ENCODE measurements around the gene AMMECR1.

The AMMECR1 gene

DNA sequence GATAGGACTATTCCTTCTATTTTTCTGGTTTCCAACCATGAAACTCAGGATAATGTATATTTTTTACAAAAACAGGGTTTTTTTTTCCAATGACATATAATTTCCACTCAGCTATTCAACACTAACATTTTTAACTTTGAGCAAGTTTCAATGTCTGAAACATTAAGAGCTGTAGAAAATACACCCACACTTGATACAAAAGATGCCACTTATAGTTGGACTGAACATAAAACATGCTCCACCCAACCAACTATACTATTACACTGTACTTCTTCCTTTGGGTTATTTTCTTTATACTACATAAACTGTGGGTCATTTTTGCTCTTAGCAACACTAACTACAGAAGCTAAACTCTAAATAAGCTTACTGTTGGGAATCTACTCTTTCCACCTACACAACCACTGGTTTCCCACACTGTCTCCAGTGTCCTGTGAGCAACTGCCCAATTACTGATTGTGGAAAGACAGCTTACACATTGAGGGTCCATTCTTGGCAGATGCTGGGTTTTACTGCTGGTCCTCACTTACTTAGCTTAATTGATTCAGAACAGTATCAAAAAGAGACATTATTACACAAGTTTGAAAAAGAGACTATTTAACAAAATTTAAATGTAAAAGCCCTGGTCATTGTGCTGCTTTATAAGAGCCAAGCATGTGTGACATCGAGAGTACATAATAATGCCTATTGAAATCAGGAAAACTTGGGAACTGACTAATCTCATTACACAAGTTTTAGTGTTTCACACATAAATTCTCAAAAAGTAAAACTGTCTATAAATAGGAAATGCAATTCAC, 6.3 kb downstream of the AMMECR1 start:
- DNase-seq (ENCODE audit: low spot score) = no peak

DNA sequence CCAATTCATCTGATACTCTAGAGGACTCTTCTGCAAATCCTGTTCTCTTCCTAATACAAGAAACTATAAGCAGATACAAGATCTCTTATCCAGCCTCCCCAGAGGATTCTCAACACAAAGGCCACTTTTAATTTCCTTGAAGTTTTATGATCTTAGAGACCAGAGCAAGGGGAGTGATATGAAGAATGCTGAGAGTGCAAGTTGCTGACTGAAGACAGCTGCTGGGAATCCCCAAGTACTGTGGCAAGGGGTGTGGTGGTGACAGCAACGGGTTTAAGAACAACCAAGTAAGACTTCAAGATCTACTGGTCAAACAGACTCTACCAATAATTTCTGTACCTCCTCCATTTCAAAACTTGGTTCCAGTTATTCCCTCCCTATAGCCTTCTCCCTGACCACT, 7.0 kb downstream of the AMMECR1 start:
- DNase-seq (ENCODE audit: low spot score) = no peak

DNA sequence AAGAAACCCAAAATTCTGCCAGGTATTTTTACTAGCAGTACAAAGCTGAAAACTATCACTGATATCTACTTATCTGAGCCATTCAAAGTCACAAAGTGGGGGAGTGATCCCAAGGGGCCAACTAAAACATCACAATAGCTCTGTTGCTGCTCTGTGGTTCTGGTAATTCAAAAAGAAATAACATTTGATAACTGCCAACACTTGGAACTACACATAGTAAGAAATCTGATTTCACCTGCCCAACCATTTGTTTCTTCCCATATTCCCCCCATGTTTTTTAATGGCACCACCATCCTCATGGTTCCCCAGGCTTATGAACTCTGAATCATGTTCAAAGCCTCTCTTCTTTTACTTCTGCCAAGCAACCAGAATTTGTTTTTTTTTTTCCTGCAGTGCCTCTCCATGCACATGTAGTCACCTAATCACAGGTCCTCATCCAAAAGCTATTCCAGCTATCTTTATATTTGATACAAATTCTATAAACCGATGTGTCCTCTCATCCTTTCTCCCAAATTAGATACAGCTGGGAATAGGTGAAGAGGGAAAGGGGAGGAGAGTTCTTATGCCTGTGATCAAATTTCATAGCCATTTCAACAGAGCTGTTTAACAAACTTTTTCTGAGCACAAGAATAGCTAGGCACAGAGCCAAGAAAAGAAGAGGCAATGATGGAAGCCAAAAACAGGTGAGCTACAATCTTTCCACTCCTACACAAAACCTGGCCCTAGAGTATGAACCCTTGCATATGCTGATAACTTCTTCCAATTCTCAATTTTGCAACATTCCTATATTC, 7.7 kb downstream of the AMMECR1 start:
- DNase-seq (ENCODE audit: low spot score) = no peak

DNA sequence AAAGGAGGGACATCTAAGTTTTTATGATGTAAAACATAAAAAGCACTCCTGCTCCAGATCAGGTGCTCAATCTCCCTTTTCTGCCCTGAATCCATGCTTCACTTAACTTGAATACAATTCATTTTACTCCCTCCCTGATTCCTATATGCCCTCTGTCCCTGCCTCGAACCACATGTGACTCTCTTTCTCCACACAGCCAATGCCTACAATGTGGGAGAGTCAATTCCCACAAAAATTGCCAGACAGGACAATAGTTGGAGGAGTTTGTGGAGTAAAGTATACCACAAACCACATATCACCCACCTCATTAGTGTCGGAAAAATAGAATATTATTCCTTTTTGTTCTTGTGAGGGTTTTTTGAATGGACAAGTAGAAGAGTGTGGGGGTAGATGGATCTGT, 9.7 kb downstream of the AMMECR1 start:
- DNase-seq (ENCODE audit: low spot score) = no peak

DNA sequence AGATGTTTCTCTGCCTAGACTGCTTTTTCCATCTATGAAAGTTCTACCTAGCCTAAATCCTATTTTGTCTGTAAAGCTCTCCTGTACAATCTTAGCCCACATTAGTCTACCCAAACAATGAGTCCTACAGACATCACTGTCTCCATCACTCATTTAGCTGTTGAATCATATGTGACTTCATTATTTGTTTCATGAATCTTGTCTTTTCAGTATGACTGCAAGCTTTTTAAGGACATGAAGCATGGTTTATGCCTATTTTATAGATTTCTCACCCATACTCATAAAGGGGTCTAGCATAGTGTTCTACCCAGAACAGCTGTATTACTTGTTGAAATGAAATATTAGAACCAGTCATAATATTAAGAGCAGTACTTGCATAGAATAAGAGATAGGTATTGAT, 13.0 kb downstream of the AMMECR1 start:
- DNase-seq (ENCODE audit: low spot score) = no peak

DNA sequence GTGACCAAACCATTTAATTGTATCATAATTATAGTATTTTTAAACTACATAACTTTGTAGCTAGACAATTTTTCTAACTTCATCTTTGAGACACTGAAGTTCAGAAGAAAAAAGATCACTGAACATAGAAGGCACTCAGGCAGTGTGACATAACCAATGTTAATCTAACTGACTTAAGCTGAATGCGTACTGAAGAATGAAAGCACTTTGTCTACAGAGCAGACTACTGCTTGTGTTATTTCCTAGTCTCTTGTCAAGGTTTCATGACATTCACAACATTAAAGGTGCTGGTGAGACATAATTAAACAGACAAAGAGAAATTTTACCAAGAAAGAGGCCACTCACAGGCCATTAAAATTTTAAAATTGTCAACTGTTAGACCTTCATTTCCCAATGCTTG, 13.5 kb downstream of the AMMECR1 start:
- no peak for DNase-seq (ENCODE audit: low spot score)

DNA sequence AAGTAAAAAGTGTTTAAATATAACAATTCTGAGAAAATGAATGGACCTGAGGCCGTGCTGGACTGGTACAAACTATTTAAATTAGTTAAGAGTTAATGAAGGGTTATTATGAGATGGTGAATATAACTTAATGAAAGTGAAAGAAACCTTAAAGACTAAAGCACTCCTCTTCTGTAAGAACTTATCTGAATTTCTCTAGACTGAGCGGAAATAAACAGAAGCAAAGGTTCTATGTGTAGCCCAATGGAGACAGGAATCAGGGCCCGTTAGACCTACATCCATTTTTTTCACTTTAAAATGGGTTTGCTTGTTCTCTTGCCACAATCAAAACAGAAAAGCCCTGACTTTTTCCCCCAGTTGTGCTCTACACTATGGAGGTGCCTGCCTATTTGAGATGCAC, 14.9 kb downstream of the AMMECR1 start:
- DNase-seq (ENCODE audit: low spot score) = no peak

DNA sequence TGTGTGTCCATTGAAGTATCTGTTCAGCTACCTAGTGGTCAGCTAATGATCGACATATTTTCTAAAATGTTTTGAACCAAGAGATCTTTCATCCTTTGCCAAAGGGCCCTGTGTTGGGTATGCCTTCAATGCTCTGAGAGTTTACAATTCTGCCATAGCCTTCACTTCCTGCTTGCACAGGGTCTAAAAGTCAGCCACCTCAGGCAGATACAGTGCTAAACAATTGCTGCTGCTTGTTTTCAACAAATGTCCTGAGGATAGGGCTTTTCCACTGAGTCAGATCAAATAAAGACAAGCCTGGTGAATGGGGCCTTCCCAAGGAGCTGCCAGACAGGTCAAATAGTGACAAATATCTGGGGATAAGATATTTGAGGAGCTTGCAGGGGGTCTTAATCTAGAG, 16.7 kb downstream of the AMMECR1 start:
- no peak for DNase-seq (ENCODE audit: low spot score)

DNA sequence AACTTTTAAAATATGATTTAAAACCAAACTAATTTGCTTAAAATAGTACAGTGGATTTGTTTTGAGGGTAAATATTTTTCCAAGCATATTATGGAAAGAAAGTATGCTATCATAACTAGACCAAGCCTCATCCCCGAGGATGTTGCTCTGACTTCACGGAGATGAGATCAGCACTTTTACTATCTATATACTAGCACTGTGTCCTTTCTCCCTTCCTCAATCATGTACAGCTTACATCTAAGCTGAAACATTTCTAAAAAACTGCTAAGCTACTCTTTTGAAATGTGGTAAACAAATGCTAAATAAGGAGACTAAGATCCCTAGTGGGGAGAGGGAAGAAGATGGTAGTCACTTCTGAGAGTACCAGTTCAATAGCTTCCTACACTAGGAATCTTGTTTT, 23.8 kb downstream of the AMMECR1 start:
- no peak for DNase-seq (ENCODE audit: low spot score)

DNA sequence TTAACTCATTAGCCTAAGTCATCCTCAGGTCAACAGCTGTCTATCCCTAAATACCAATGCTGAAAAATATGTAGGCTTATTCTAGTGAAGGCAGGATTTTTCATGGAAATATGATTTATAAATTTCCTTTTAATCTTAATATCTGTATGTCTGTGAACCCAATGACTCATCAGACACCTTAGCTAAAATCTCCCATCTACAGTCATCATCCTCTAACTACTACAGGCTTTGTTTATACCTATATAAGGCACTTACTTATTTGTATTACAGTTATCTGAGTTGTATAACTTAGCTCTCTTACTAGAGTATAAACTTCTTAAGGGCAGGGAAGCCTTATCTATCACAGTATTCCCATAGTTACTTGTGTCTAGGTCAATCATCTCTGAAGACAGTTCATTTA, 24.2 kb downstream of the AMMECR1 start:
- no peak for DNase-seq (ENCODE audit: low spot score)

DNA sequence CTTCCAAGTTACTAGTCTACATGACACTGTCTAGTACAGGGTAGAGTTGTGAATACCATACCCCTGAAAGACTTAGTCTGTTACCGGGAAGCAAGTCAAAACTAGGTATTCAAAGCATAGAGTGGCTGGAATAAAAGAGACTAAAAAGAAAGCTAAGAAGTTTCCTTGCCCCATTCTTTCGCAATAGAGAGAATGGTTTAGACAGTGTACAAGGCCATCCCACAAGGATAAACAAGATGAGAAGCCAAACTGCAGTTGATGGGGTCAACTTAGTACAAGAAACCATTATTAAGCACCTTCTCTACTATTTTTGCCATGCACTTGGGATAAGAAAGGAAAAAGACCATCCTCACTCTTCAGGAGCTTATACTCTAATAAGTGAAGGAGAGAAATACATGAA, 30.3 kb downstream of the AMMECR1 start:
- no peak for DNase-seq (ENCODE audit: low spot score)

DNA sequence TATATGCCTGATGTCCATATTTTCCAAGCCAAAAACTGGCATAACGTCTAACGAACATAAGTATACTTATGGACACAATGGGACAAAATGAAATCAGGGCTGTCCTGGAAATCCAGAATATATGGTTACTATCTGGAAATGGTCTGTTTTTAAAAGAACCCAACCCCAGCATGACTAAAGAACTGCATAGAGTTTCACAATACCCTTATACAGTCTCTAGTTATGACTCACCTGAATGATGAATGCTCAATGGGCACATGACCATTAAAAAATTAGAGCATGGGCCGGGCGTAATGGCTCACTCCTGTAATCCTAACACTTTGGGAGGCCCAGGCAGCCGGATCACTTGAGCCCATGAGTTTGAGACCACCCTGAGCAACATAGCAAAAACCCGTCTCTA, 31.8 kb downstream of the AMMECR1 start:
- DNase-seq (ENCODE audit: low spot score) = peak; percentile 84

DNA sequence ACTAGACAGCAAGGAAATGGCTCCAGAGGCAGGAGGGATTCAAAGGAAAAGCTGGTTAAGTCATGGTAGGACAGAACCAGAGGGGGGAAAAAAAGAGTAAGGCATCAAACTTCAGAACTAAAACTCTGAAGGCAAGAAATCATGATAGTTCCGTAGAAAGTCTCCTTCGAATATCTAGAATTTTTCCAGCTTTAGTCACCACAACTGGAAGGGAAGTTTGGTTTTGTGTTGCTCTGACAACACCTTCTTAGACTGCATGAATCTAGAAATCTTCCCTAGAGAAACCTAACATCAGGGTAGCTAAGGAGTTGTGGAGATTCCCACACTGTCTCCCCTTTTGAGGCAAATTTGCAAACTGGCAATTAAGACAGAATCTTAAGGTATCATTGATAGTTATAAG, 33.7 kb downstream of the AMMECR1 start:
- peak; percentile 90 for DNase-seq (ENCODE audit: low spot score)

DNA sequence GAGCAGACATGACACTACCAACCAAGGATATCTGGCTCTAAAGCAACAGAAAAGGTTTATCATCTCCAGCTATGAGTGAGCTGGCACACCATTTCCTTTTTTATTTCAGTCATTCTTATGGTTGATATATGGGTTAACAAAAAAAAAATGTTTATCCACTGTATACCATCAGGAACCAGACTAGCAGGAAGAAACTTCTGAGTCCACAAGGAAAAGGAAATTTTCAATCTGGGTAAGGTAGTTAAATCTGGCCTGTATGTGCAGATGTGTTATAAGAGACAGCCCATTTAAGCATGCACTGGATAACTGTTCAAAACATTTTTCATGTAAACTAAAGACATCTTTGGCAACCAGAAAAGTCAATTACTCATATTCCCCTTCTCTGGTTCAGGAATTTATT, 35.0 kb downstream of the AMMECR1 start:
- no peak for DNase-seq (ENCODE audit: low spot score)

DNA sequence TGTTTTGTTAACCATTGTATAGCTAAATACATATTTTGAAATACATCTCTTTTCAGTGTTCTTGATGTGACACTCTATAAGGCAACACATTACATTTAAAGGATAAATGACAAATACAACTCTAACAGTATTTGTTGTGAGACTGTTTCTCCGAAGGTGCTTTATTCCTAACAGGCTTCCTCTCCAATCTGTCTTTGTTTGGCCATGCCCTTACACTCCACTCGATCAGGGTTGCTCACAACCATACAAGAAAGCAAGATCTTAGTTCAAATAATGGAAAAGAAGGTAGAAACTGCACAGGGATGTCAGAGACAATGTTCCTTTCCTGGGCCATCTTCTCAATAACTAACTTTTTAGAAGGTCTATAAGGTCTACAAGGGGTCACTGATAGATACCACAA, 36.5 kb downstream of the AMMECR1 start:
- no peak for DNase-seq (ENCODE audit: low spot score)

DNA sequence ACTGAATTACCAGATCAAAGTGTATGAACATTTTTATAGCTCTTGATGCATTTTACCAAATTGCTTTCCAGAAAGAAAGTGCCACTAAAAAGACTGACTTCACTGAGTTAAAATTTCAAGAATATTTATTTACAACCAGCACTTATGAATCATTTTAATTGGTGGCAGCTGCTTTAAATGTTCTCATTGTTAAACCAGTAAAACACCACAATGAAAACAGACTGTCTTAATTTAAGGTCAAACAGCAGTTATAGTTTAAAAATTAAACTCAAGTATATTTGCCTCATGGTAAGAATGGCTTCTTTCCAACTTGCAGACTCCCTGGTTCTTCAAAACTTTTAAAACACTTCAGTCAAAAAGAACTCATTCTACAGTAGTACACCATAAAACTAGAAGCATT, 36.9 kb downstream of the AMMECR1 start:
- DNase-seq (ENCODE audit: low spot score) = peak; percentile 59

DNA sequence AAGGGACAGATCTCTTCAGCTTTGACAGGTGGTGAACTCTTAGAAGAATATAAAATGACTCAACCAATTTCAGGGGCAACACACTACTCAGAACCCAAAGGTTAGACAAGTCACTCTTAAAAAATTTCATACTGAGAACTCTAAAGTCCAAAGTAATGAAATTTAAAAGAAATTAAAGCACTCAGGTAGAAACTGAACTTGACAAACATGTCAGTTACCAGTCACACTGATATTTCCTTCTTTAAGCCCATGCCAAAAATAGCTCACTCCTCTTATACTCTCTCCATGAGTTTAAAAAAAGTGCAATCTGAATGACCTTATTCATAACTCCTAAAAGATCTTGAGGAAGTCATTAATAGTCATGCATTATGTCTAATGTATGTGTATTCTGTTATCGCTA, 40.3 kb downstream of the AMMECR1 start:
- DNase-seq (ENCODE audit: low spot score) = peak; percentile 49

DNA sequence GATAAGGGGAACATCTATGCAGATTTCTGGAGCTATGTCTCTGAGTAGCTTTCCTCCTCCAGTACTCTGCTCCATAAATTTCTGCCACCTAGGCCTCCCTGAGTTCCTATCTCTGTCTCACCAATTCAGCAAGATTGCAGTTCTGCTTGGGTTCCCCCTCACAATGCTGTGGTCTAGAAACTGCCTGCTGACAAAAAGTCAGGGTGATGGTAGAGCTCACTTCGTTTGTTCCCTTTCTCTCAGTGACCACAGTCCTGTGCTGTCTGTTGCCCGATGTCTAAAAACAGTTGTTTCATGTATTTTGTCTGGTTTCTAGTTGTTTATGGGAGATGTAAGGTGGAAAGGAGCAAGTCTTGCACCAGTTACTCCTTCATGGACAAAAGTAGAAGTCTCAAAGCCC, 41.1 kb downstream of the AMMECR1 start:
- DNase-seq (ENCODE audit: low spot score) = peak; percentile 76

DNA sequence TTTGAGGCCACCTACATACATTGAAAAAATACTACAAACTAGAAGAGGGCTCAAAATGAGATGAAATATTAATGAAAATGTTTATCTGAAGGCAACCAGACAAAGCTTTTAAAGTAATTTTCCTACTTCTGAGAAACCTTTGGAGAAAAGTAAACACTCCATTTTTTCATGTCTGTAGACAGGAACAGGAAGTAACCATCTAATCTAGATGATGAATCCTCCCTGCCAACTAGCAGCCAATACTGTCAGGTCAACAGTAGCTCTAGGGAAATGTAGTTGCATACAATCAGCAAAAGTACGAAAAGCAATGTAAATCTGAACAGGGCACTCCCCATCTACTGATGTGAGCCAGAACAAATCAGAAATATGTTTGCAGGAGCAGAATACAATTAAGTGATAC, 49.0 kb downstream of the AMMECR1 start:
- no peak for DNase-seq (ENCODE audit: low spot score)

DNA sequence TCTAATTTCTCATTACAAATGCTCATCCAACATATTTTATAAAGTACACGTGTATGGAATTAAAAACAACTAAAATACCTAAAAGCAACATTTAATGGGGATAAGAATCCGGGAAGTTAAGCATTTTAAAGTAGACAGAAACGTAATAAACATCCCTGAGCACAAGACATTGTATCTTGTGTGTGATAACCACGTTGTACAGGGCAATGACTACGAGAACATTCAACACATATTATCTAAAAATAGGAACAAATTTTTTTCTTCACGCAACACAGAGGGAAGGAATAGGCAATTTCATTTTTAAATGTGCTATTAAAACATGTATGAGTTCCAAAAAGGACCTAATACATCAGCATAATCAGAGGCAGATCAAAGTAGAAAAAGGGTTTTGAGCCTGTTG, 49.5 kb downstream of the AMMECR1 start:
- DNase-seq (ENCODE audit: low spot score) = no peak

DNA sequence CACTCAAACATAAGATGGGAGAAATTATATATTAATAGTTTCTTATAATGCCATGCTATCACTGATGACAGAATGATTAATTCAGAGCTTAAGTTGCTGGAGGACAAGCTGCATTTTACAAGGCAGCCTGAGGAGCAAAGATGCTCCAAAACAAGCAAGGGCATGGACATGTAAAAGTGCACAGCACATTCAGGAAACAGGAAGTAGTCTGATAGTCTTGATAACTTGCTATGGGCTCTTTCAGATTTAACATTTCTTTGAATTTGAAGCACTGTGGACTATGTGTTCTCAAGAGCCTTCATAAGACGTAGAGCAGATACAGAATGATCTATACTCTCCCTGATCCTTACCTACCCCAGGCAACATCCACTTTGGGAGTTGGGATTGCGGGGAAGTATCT, 50.0 kb downstream of the AMMECR1 start:
- no peak for DNase-seq (ENCODE audit: low spot score)

DNA sequence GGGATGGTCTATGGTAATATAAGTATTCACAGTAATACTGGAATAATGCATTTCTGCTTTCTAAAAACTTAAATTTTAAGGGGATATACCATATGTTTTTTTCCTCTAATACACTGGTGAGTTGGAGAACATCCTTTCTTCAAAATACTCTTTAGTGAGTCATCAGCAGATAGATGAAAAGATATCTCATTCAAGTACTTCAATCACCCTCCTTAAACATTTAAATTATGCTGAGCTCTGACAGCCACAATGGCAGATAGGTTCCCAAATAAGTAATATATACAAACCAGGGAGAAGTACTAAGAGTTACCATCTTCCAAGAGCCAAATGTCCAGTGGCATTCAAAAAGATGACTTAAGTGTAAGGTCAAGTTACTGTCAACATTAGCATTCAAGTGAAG, 52.2 kb downstream of the AMMECR1 start:
- no peak for DNase-seq (ENCODE audit: low spot score)

DNA sequence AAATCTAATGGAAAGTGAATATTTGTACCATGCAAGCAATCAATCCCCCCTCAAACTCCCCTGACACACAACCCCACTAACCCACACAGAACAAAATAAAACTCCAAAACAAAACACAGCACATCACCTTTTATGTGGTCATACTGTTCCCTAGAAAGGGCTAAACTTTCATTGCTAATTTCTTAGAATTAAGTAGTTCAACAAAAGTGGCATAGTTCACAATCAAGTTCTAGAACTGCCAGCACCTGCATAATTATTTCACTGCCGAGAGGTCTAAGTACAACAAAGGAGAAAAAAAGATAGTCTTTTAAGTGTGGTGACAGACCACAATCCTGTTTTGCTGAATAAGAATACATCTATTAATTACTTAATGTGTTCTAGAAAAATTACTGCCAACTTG, 58.8 kb downstream of the AMMECR1 start:
- DNase-seq (ENCODE audit: low spot score) = no peak

DNA sequence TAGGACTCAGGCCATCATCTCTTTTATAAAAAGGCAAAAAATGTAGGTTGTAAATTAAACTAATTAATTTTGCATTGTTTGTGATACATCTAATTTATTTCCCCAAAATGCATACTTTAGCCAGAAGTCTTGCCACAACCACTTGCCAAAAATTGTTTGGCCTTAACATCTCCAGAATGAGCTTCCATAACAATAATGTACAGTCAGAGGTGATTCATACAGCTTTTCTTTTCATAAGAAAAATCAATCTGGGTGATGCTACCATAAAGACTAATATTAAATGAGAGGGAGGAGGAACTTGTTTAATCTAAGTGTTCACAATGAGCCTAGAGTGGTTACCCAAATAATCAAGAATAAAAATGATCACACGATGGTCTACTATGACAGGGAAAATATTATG, 59.3 kb downstream of the AMMECR1 start:
- no peak for DNase-seq (ENCODE audit: low spot score)
